Fibroblast of lung (primary cell): Measurements from ENCODE around the gene BCAR1. TPM values are rescaled to one million over a fixed set of nuclear protein-coding genes. Genes with fewer than 3 reads are reported as not detected.
"Not testable (repeated sequence)": the region's sequence is repeated elsewhere in the genome, so short reads cannot be mapped to it uniquely, and the experiment has no call there.

Experiments
- DNase-seq, 2 donors: peaks; one replicate each; pipeline versions ENCODE4 v3.0.0 to v3.0.0-alpha.2; 2010; ENCODE audit warnings: low read depth in 2 of 2
- H2AFZ ChIP-seq: 2 replicates; pipeline ENCODE4 v1.5.1; 2012; ENCODE audit warnings: low read length, control low read depth, inconsistent platforms
- H3K27ac ChIP-seq: 2 replicates; pipeline ENCODE4 v1.5.1; 2011; ENCODE audit warnings: low read length, control low read depth; ENCODE audit not compliant: insufficient read depth
- H3K27me3 ChIP-seq: 2 replicates; pipeline ENCODE4 v1.5.1; 2011; ENCODE audit warnings: mild to moderate bottlenecking, low read length; ENCODE audit not compliant: control insufficient read depth, insufficient read depth
- H3K36me3 ChIP-seq: 2 replicates; pipeline ENCODE4 v1.5.1; 2011; ENCODE audit warnings: low read length; ENCODE audit not compliant: control insufficient read depth, insufficient read depth
- H3K4me1 ChIP-seq: 2 replicates; pipeline ENCODE4 v1.5.1; 2011; ENCODE audit warnings: low read length; ENCODE audit not compliant: control insufficient read depth, insufficient read depth; ENCODE audit errors: extremely low read depth
- H3K4me2 ChIP-seq: 2 replicates; pipeline ENCODE4 v1.5.1; 2011; ENCODE audit warnings: low read length, control low read depth; ENCODE audit not compliant: insufficient read depth; ENCODE audit errors: extremely low read depth
- H3K4me3 ChIP-seq, 4 experiments: fragments of 200-600 bp in 1 of 4; sonication (generic) in 1 of 4; replicated peaks in 1 of 4; 2 replicates each; pipeline ENCODE4 v1.5.1; 2011 to 2016; ENCODE audit warnings: low read length in 4 of 4, low read depth in 3 of 4, mild to moderate bottlenecking in 3 of 4, control low read depth in 2 of 4, inconsistent platforms in 1 of 4, mixed read lengths in 1 of 4; ENCODE audit not compliant: insufficient read depth in 1 of 4; ENCODE audit errors: control extremely low read depth in 1 of 4
- H3K79me2 ChIP-seq: 2 replicates; pipeline ENCODE4 v1.5.1; 2012; ENCODE audit warnings: mild to moderate bottlenecking, low read length, inconsistent platforms; ENCODE audit not compliant: control insufficient read depth, insufficient read depth
- H3K9ac ChIP-seq: 2 replicates; pipeline ENCODE4 v1.5.1; 2011; ENCODE audit warnings: mild to moderate bottlenecking, low read length, control low read depth; ENCODE audit not compliant: insufficient read depth
- H3K9me3 ChIP-seq: 2 replicates; pipeline ENCODE4 v1.5.1; 2012; ENCODE audit warnings: low read depth, low read length; ENCODE audit not compliant: control insufficient read depth, insufficient read depth
- H4K20me1 ChIP-seq: 2 replicates; pipeline ENCODE4 v1.5.1; 2011; ENCODE audit warnings: low read length; ENCODE audit not compliant: control insufficient read depth, insufficient read depth; ENCODE audit errors: extremely low read depth
- CTCF ChIP-seq, 2 donors: IDR thresholded peaks in 1 of 2; conservative IDR thresholded peaks in 1 of 2; 1 replicate in 1 of 2; 2 replicates in 1 of 2; pipeline ENCODE4 v1.5.1; 2011 to 2012; ENCODE audit warnings: low read length in 2 of 2, control low read depth in 1 of 2, inconsistent platforms in 1 of 2, low read depth in 1 of 2, mild to moderate bottlenecking in 1 of 2
- EZH2 ChIP-seq: IDR thresholded peaks from 2 replicates; pipeline ENCODE4 v1.5.1; 2012; ENCODE audit warnings: low read length, control low read depth, mild to moderate bottlenecking; ENCODE audit errors: missing control alignments
- polyA plus RNA-seq, 2 donors: library from polyadenylated mRNA; depleted of rRNA in 1 of 2; stranded (reverse) in 1 of 2; unstranded in 1 of 2; fragments of >200 nt; gene quantifications; 2 replicates each; pipeline ENCODE4 v1.2.1, GENCODE V29; 2011 to 2012; ENCODE audit warnings: missing spikeins in 1 of 2
- total RNA-seq: library from RNA; depleted of rRNA; stranded (reverse); fragments of >200 nt; gene quantifications from 2 replicates; pipeline ENCODE4 v1.2.1, GENCODE V29; 2014

The BCAR1 gene
- total and polyA plus RNA-seq, 2 donors (not counting 1 experiment from before 2014, with no cell fraction given), result 36.8 to 66.5 TPM

- peak overlapping the region; percentile 35 for H3K27ac ChIP-seq
- H3K27me3 ChIP-seq, result no peaks in the 10 kb centered on the region
- H3K9me3 ChIP-seq, result no peaks in the 10 kb centered on the region
- H2AFZ ChIP-seq, result no peak overlapping the region
- no peak overlapping the region for H3K4me3 ChIP-seq
- DNase-seq, result no peak
- H4K20me1 ChIP-seq, result no peaks in the 10 kb centered on the region
- H3K4me2 ChIP-seq, result peak overlapping the region; percentile 16
- TF ChIP-seq CTCF (conservative IDR thresholded peaks at IDR 0.05 in 1 of 2, IDR thresholded peaks at IDR 0.05 in 1 of 2; ENCODE audit: low read depth in 1 of 2, low read length in 2 of 2), result no peak
- TF ChIP-seq EZH2, result no peak
- no peaks in the 10 kb centered on the region for H3K79me2 ChIP-seq
- peaks cover 17% of the 10 kb centered on the region for H3K4me1 ChIP-seq
- H3K9ac ChIP-seq, result peak overlapping the region; percentile 41
- no peaks in the 10 kb centered on the region for H3K36me3 ChIP-seq
Measured at GRCh38 chr16:75272097-75272551, 20.7 kb upstream of the BCAR1 start.

GRCh38 chr16:75271441-75272096 is 20.1 kb upstream of the BCAR1 start:
- no peak overlapping the region for H3K4me3 ChIP-seq
- H3K27me3 ChIP-seq, result no peaks in the 10 kb centered on the region
- H3K36me3 ChIP-seq, result no peaks in the 10 kb centered on the region
- no peak overlapping the region for H3K4me2 ChIP-seq
- no peaks in the 10 kb centered on the region for H3K9me3 ChIP-seq
- peaks cover 17% of the 10 kb centered on the region for H3K4me1 ChIP-seq
- H4K20me1 ChIP-seq, result no peaks in the 10 kb centered on the region
- no peak overlapping the region for H3K9ac ChIP-seq
- H3K27ac ChIP-seq, result peak overlapping the region; percentile 35
- no peak for TF ChIP-seq EZH2
- no peak for TF ChIP-seq CTCF (conservative IDR thresholded peaks at IDR 0.05 in 1 of 2, IDR thresholded peaks at IDR 0.05 in 1 of 2; ENCODE audit: low read depth in 1 of 2, low read length in 2 of 2)
- DNase-seq, result no peak
- H2AFZ ChIP-seq, result no peak overlapping the region
- H3K79me2 ChIP-seq, result no peaks in the 10 kb centered on the region

GRCh38 chr16:75269358-75269757 is 17.9 kb upstream of the BCAR1 start:
- H3K9ac ChIP-seq, H3K4me2 ChIP-seq, H3K27me3 ChIP-seq, H3K36me3 ChIP-seq, H3K27ac ChIP-seq, H4K20me1 ChIP-seq, H2AFZ ChIP-seq, H3K9me3 ChIP-seq, DNase-seq, H3K4me3 ChIP-seq: not testable (repeated sequence)
- peaks cover 13% of the 10 kb centered on the region for H3K79me2 ChIP-seq
- peaks cover 21% of the 10 kb centered on the region for H3K4me1 ChIP-seq
